Transverse colon (tissue), 4 donors: ENCODE measurements around the gene SSTR4.

Experiments
- CTCF ChIP-seq, 5 experiments: fragments of 200-600 bp in 3 of 5; fragments of 450-650 bp in 2 of 5; sonication (generic) in 3 of 5; IDR thresholded peaks; 1 replicate in 2 of 5; 2 replicates in 3 of 5; pipeline ENCODE4 v1.5.1; 2016 to 2017; ENCODE audit warnings: antibody characterized with exemption in 5 of 5, inconsistent platforms in 3 of 5, mild to moderate bottlenecking in 2 of 5, moderate library complexity in 1 of 5
- EP300 ChIP-seq: sonication (generic); formaldehyde crosslinking; IDR thresholded peaks from one replicate; pipeline ENCODE4 v1.6.1; 2017; ENCODE audit warnings: antibody characterized with exemption, low read depth
- POLR2A ChIP-seq: fragments of 450-650 bp; IDR thresholded peaks from one replicate; pipeline ENCODE4 v1.6.1; 2016; ENCODE audit warnings: antibody characterized with exemption, mild to moderate bottlenecking, moderate library complexity
- POLR2AphosphoS5 ChIP-seq, 3 donors: sonication (generic); formaldehyde crosslinking; IDR thresholded peaks; one replicate each; pipeline ENCODE4 v1.6.1; 2016; ENCODE audit warnings: antibody characterized with exemption in 3 of 3

- no peak for TF ChIP-seq CTCF (IDR thresholded peaks at IDR 0.05)
- no peak for TF ChIP-seq POLR2A
- no peak for TF ChIP-seq EP300
- no peak for TF ChIP-seq POLR2AphosphoS5 (IDR thresholded peaks at IDR 0.05)
Measured at GRCh38 chr20:23081263-23081819, 46.2 kb downstream of the SSTR4 start.
